ENCODE measurements around the gene VSTM1. TPM values are rescaled to one million over a fixed set of nuclear protein-coding genes. Genes with fewer than 3 reads are reported as not detected.

VSTM1 gene
- total and polyA plus RNA-seq, 2 of the 4 experiments (the other 2 are of a cell fraction) = not detected

DNA sequence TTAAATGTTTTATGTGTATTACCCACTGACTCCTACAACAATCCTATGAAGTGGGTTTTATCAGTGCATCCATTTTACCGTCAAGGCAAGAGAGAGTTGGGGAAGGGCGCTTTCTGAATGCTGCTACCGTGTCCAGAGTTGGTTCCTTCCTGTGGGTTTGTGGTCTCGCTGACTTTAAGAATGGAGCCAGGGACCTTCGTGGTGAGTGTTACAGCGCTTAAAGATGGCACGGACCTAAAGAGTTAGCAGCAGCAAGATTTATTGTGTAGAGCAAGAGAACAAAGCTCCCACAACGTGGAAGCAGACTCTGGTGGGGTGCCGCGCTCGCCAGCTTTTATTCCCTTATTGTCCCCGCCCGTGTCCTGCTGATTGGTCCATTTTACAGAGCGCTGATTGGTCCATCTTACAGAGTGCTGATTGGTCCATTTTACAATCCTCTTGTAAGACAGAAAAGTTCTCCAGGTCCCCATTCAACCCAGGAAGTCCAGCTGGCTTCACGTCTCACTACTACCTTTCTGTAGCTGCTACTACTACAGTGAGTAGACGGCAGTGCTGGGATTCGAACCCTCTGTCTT lies 30.8 kb upstream of the VSTM1 start:
- dilution Hi-C loops (cut with HindIII; ENCODE audit: low sequenced_read_pairs, unreplicated experiment) (no loop called here), intact Hi-C loops (cut with micrococcal nuclease) (loop anchor here (10.0 kb wide), 1 partner anchor 760 kb away; the partner anchor contains the start of gene ZNF845)
- H4K91ac ChIP-seq (ENCODE audit: insufficient read depth, low read depth, low read length) = no peak overlapping the region

More for the DNA sequence above, 30.8 kb upstream of the VSTM1 start:
- no peak overlapping the region for H3K23ac ChIP-seq (ENCODE audit: low read depth, low read length)
- no peak overlapping the region for H2BK20ac ChIP-seq (ENCODE audit: low read depth, low read length)
- no peaks in the 10 kb centered on the region for H4K20me1 ChIP-seq (ENCODE audit: insufficient read depth, low read length)
- in situ Hi-C loops (cut with MboI; ENCODE audit: low sequenced_read_pairs) = no loop called here
- no peak overlapping the region for H4K8ac ChIP-seq (ENCODE audit: low read depth in 2 of 2, low read length in 2 of 2)
- peaks cover 3% of the 10 kb centered on the region; the same call in 1 of the 2 replicates for H3K27me3 ChIP-seq (ENCODE audit: control insufficient read depth, insufficient read depth, low read length)
- H2BK15ac ChIP-seq (ENCODE audit: low read depth, low read length) = no peak overlapping the region
- no peak overlapping the region for H3K4ac ChIP-seq (ENCODE audit: low read depth, low read length)
- no peak overlapping the region for H4K5ac ChIP-seq (ENCODE audit: low read depth, low read length)
- no peak overlapping the region for H3K18ac ChIP-seq (ENCODE audit: low read depth, low read length)
- H3K36me3 ChIP-seq (ENCODE audit: control insufficient read depth, insufficient read depth, low read length) = no peaks in the 10 kb centered on the region
- H2AFZ ChIP-seq (replicated peaks; ENCODE audit: low read length, poor library complexity) = no peak overlapping the region
- BruUV-seq (replicated peaks) = no TSS peak
- no peaks in the 10 kb centered on the region for H3K9me3 ChIP-seq (ENCODE audit: control insufficient read depth, insufficient read depth, low read length)
- H3K14ac ChIP-seq (replicated peaks; ENCODE audit: low read depth, low read length) = no peak overlapping the region
- no peak overlapping the region for H2BK120ac ChIP-seq (ENCODE audit: low read depth, low read length)
- no peak overlapping the region for H3K9ac ChIP-seq (ENCODE audit: low read depth, low read length)
- 92% methylated on average over 2 of the region's 17 CpGs; no CpG with 5 or more reads in 1 of the 2 experiments for WGBS, 2 experiments (ENCODE audit: extremely low coverage in 2 of 2, insufficient read length in 1 of 2)
- H2AK9ac ChIP-seq (replicated peaks; ENCODE audit: low read depth, low read length, poor library complexity) = no peak overlapping the region
- H2BK5ac ChIP-seq (ENCODE audit: low read depth, low read length, poor library complexity, severe bottlenecking) = no peak overlapping the region
- no peak overlapping the region for H2AK5ac ChIP-seq (ENCODE audit: low read depth, low read length)
- H3K9me1 ChIP-seq (ENCODE audit: insufficient read depth, low read length) = no peaks in the 10 kb centered on the region
- H3K4me3 ChIP-seq (ENCODE audit: insufficient read depth, low read depth, low read length) = no peak overlapping the region
- TF ChIP-seq NFE2L2 (IDR thresholded peaks at IDR 0.05; ENCODE audit: low read depth, low read length) = no peak
- TF ChIP-seq, protein P1, sequence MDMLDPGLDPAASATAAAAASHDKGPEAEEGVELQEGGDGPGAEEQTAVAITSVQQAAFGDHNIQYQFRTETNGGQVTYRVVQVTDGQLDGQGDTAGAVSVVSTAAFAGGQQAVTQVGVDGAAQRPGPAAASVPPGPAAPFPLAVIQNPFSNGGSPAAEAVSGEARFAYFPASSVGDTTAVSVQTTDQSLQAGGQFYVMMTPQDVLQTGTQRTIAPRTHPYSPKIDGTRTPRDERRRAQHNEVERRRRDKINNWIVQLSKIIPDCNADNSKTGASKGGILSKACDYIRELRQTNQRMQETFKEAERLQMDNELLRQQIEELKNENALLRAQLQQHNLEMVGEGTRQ (IDR thresholded peaks at IDR 0.05; ENCODE audit: low read depth, low read length) = no peak
- TF ChIP-seq RAD21 (IDR thresholded peaks at IDR 0.05; ENCODE audit: low read length) = no peak
- no peak for TF ChIP-seq MXI1 (IDR thresholded peaks at IDR 0.05; ENCODE audit: borderline replicate concordance, low read depth, low read length)
- no peak for TF ChIP-seq RFX5 (IDR thresholded peaks at IDR 0.05; ENCODE audit: low read depth, low read length)
- TF ChIP-seq FOS (IDR thresholded peaks at IDR 0.05; ENCODE audit: low read depth, low read length) = no peak
- TF ChIP-seq, protein P2, sequence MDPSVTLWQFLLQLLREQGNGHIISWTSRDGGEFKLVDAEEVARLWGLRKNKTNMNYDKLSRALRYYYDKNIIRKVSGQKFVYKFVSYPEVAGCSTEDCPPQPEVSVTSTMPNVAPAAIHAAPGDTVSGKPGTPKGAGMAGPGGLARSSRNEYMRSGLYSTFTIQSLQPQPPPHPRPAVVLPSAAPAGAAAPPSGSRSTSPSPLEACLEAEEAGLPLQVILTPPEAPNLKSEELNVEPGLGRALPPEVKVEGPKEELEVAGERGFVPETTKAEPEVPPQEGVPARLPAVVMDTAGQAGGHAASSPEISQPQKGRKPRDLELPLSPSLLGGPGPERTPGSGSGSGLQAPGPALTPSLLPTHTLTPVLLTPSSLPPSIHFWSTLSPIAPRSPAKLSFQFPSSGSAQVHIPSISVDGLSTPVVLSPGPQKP (IDR thresholded peaks at IDR 0.05; ENCODE audit: borderline replicate concordance, low read depth, low read length) = no peak
- no peak for TF ChIP-seq CHD1 (IDR thresholded peaks at IDR 0.05; ENCODE audit: low read depth, low read length)
- no peak overlapping the region for H3K56ac ChIP-seq (ENCODE audit: extremely low read depth, insufficient read depth, low read length)
- ChIA-PET POLR2A (ENCODE audit: unreplicated experiment) (no interaction called here), CTCF (interaction anchor here (0.6 kb wide), 1 partner anchor 17 kb away, joined by 3 read pairs; no protein-coding TSS in a partner anchor)
- DNase-seq (no peak), ATAC-seq (ENCODE audit: low read depth) (no peak)
- H3K4me1 ChIP-seq (ENCODE audit: control insufficient read depth, insufficient read depth, low read length) = peaks cover 6% of the 10 kb centered on the region
- no peak overlapping the region for H3K4me2 ChIP-seq (ENCODE audit: low read depth, low read length)
- no peak overlapping the region for H3K27ac ChIP-seq (ENCODE audit: insufficient read depth, low read length)
- H3K79me1 ChIP-seq (ENCODE audit: low read depth in 1 of 2, low read length in 2 of 2) = no peaks in the 10 kb centered on the region
